ENCODE measurements around the gene USP43. TPM values are rescaled to one million over a fixed set of nuclear protein-coding genes. Genes with fewer than 3 reads are reported as not detected.
"Not testable (repeated sequence)": the region's sequence is repeated elsewhere in the genome, so short reads cannot be mapped to it uniquely, and the experiment has no call there.

Gene USP43
- polyA plus RNA-seq, 1 of the 3 experiments (the other 2 are of a cell fraction) = 0.07 TPM

DNA sequence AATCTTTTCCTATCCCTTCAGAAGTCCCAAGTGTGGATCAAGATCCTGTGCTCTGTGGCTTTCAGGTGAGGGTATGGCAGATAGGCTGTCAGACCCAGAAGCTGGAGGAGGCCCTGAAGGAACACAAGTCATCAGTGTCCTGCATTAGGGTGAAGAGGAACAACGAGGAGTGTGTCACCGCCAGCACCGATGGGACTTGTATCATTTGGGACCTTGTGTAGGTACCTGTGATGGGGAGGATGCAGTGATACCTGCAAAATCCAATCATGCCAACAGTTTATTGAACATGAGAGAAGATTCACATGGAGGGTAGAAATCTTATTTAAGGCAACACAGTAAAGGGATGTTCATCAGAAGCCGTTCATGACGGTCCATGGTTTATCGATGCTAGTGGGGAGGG lies 10.0 kb upstream of the USP43 start (continued):
- TF ChIP-seq CHD2 (IDR thresholded peaks at IDR 0.05; ENCODE audit: low read length, partially characterized antibody) = no peak
- no peak for TF ChIP-seq ELF1 (IDR thresholded peaks at IDR 0.05)

DNA sequence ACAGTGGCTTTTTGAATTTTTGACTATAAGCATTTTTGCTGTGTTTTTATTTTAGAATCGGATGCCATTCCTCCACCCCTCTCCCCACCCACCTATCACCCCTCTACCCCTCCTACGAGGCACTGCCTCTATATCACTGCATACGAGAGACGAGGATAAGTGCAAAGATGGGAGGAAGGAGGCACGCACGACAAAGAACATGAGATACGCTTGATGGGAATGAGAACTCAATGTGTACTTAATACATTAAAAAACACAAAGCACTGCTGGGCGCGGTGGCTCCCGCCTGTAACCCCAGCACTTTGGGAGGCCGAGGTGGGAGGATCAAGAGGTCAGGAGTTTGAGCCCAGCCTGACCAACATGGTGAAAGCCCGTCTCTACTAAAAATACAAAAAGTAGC lies 8.8 kb upstream of the USP43 start:
- DNase-seq = no peak

DNA sequence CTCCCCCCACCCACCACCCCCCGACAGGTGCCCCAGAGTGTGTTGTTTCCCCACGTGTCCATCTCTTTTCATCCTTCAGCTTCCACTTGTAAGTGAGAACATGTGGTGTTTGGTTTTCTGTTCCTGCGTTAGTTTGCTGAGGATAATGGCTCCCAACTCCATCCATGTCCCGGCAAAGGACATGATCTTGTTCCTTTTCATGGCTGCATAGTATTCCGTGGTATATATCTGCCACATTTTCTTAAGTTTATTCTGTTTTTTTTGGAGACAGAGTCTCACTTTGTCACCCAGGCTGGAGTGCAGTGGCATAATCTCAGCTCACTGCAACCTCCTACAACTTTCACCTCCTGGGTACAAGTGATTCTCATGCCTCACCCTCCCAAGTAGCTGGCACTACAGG lies 4.9 kb upstream of the USP43 start:
- H3K4me1 ChIP-seq (ENCODE audit: control insufficient read depth in 1 of 2, insufficient read depth in 2 of 2, low read depth in 1 of 2, low read length in 1 of 2); H3F3A ChIP-seq (replicated peaks; ENCODE audit: insufficient read depth); H3K79me2 ChIP-seq (ENCODE audit: insufficient read depth); H2AFZ ChIP-seq (ENCODE audit: low read depth); H3K36me3 ChIP-seq (replicated peaks in 1 of 2; ENCODE audit: control insufficient read depth in 1 of 2, insufficient read depth in 2 of 2, low read length in 1 of 2); H3K9me2 ChIP-seq; POLR2A ChIA-PET; H3K4me2 ChIP-seq; DNase-seq; H4K20me1 ChIP-seq (ENCODE audit: insufficient read depth); H3K9me3 ChIP-seq; H3K4me3 ChIP-seq (ENCODE audit: low read depth in 2 of 2, low read length in 1 of 2); H3K27ac ChIP-seq (ENCODE audit: low read depth in 2 of 2, low read length in 1 of 2); H3K9ac ChIP-seq; CTCF ChIA-PET: not testable (repeated sequence)
- WGBS (ENCODE audit: low lambda C conversion rate) = 20% methylated on average over 5 of the region's 5 CpGs
- peaks cover 26% of the 10 kb centered on the region for H3K27me3 ChIP-seq (ENCODE audit: insufficient read depth)

More for the DNA sequence above, 8.8 kb upstream of the USP43 start:
- Histone ChIP-seq H3K27me3 (ENCODE audit: insufficient read depth) (peaks cover 11% of the 10 kb centered on the region; the same call in 1 of the 2 replicates), H3K4me1 (ENCODE audit: control insufficient read depth in 1 of 2, insufficient read depth in 2 of 2, low read depth in 1 of 2, low read length in 1 of 2) (no peaks in the 10 kb centered on the region), H4K20me1 (ENCODE audit: insufficient read depth) (no peaks in the 10 kb centered on the region), H3F3A (replicated peaks; ENCODE audit: insufficient read depth) (no peaks in the 10 kb centered on the region), H3K36me3 (replicated peaks in 1 of 2; ENCODE audit: control insufficient read depth in 1 of 2, insufficient read depth in 2 of 2, low read length in 1 of 2) (no peaks in the 10 kb centered on the region), H3K4me3 (ENCODE audit: low read depth in 2 of 2, low read length in 1 of 2) (no peak overlapping the region), H3K9ac (no peak overlapping the region), H3K27ac (ENCODE audit: low read depth in 2 of 2, low read length in 1 of 2) (no peak overlapping the region), H3K9me3 (no peaks in the 10 kb centered on the region), H3K4me2 (no peak overlapping the region), H2AFZ (ENCODE audit: low read depth) (no peak overlapping the region), H3K79me2 (ENCODE audit: insufficient read depth) (no peaks in the 10 kb centered on the region), H3K9me2 (no peaks in the 10 kb centered on the region)
- no peak for TF ChIP-seq GABPA (IDR thresholded peaks at IDR 0.05; ENCODE audit: low read depth)
- TF ChIP-seq CHD2 (IDR thresholded peaks at IDR 0.05; ENCODE audit: low read length, partially characterized antibody) = no peak
- TF ChIP-seq YY1 (IDR thresholded peaks at IDR 0.05; ENCODE audit: low read depth) = no peak
- TF ChIP-seq, protein P1, sequence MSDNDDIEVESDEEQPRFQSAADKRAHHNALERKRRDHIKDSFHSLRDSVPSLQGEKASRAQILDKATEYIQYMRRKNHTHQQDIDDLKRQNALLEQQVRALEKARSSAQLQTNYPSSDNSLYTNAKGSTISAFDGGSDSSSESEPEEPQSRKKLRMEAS (IDR thresholded peaks at IDR 0.05; ENCODE audit: low read depth) = no peak
- no peak for TF ChIP-seq JUND (IDR thresholded peaks at IDR 0.05)
- TF ChIP-seq, protein P2, sequence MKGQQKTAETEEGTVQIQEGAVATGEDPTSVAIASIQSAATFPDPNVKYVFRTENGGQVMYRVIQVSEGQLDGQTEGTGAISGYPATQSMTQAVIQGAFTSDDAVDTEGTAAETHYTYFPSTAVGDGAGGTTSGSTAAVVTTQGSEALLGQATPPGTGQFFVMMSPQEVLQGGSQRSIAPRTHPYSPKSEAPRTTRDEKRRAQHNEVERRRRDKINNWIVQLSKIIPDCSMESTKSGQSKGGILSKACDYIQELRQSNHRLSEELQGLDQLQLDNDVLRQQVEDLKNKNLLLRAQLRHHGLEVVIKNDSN (IDR thresholded peaks at IDR 0.05; ENCODE audit: borderline replicate concordance, low read depth) = no peak
- TF ChIP-seq, protein P3, sequence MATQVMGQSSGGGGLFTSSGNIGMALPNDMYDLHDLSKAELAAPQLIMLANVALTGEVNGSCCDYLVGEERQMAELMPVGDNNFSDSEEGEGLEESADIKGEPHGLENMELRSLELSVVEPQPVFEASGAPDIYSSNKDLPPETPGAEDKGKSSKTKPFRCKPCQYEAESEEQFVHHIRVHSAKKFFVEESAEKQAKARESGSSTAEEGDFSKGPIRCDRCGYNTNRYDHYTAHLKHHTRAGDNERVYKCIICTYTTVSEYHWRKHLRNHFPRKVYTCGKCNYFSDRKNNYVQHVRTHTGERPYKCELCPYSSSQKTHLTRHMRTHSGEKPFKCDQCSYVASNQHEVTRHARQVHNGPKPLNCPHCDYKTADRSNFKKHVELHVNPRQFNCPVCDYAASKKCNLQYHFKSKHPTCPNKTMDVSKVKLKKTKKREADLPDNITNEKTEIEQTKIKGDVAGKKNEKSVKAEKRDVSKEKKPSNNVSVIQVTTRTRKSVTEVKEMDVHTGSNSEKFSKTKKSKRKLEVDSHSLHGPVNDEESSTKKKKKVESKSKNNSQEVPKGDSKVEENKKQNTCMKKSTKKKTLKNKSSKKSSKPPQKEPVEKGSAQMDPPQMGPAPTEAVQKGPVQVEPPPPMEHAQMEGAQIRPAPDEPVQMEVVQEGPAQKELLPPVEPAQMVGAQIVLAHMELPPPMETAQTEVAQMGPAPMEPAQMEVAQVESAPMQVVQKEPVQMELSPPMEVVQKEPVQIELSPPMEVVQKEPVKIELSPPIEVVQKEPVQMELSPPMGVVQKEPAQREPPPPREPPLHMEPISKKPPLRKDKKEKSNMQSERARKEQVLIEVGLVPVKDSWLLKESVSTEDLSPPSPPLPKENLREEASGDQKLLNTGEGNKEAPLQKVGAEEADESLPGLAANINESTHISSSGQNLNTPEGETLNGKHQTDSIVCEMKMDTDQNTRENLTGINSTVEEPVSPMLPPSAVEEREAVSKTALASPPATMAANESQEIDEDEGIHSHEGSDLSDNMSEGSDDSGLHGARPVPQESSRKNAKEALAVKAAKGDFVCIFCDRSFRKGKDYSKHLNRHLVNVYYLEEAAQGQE (IDR thresholded peaks at IDR 0.05; ENCODE audit: low read depth, low read length) = no peak
- TF ChIP-seq, protein P4, sequence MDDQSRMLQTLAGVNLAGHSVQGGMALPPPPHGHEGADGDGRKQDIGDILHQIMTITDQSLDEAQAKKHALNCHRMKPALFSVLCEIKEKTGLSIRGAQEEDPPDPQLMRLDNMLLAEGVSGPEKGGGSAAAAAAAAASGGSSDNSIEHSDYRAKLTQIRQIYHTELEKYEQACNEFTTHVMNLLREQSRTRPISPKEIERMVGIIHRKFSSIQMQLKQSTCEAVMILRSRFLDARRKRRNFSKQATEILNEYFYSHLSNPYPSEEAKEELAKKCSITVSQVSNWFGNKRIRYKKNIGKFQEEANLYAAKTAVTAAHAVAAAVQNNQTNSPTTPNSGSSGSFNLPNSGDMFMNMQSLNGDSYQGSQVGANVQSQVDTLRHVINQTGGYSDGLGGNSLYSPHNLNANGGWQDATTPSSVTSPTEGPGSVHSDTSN (IDR thresholded peaks at IDR 0.05) = no peak
- no peak for TF ChIP-seq RXRA (IDR thresholded peaks at IDR 0.05; ENCODE audit: borderline replicate concordance, low read depth)
- TF ChIP-seq SIN3A (IDR thresholded peaks at IDR 0.05; ENCODE audit: borderline replicate concordance, low read depth, low read length) = no peak
- TF ChIP-seq POLR2AphosphoS5 (IDR thresholded peaks at IDR 0.05; ENCODE audit: low read depth, low read length) = no peak
- TF ChIP-seq FOXJ3 (CRISPR knock-in tag; IDR thresholded peaks at IDR 0.05) = no peak
- TF ChIP-seq MXI1 (IDR thresholded peaks at IDR 0.05; ENCODE audit: low read depth, low read length) = no peak
- POLR2A ChIA-PET = no interaction called here
- WGBS (ENCODE audit: low lambda C conversion rate) = 30% methylated on average over 12 of the region's 12 CpGs
- CTCF ChIA-PET = no interaction called here
